Astrocyte of the spinal cord (primary cell): Measurements from ENCODE around the gene ISG15.
A peak's percentile ranks its signal among the peaks of the same experiment; 100 is the strongest.

Source experiments
- DNase-seq: peaks from one replicate; pipeline ENCODE4 v3.0.0; 2011; ENCODE audit warnings: low read depth, low spot score
- H3K4me3 ChIP-seq: 2 replicates; pipeline ENCODE4 v1.5.1; 2011; ENCODE audit warnings: low read depth, mild to moderate bottlenecking, low read length, moderate library complexity
- CTCF ChIP-seq: IDR thresholded peaks from 2 replicates; pipeline ENCODE4 v1.5.1; 2012; ENCODE audit warnings: low read depth, mild to moderate bottlenecking, low read length, inconsistent platforms
- in situ Hi-C: cut with HindIII; loops from 2 replicates; pipeline ENCODE4 v1.10.0; 2017; ENCODE audit warnings: low sequenced_read_pairs

ISG15 gene

GRCh38 chr1:1033009-1033587 is 19.8 kb downstream of the ISG15 start:
- in situ Hi-C loops, result no loop called here
- peak overlapping the region; percentile 15 for H3K4me3 ChIP-seq
- peak; percentile 77 for TF ChIP-seq CTCF
- peak; percentile 72 for DNase-seq

GRCh38 chr1:1033731-1034438 is 20.6 kb downstream of the ISG15 start:
- TF ChIP-seq CTCF, result no peak
- DNase-seq, result no peak
- in situ Hi-C loops, result no loop called here
- H3K4me3 ChIP-seq, result no peak overlapping the region

GRCh38 chr1:1034439-1034781 is 21.1 kb downstream of the ISG15 start:
- in situ Hi-C loops, result no loop called here
- TF ChIP-seq CTCF, result no peak
- no peak for DNase-seq
- H3K4me3 ChIP-seq, result no peak overlapping the region

GRCh38 chr1:1035291-1035943 is 22.1 kb downstream of the ISG15 start:
- no peak for DNase-seq
- in situ Hi-C loops, result no loop called here
- peak; percentile 13 for TF ChIP-seq CTCF
- H3K4me3 ChIP-seq, result no peak overlapping the region

- TF ChIP-seq CTCF, result no peak
- no peak for DNase-seq
- in situ Hi-C loops, result no loop called here
- H3K4me3 ChIP-seq, result no peak overlapping the region
Observed at GRCh38 chr1:1037366-1038327, 24.4 kb downstream of the ISG15 start.

GRCh38 chr1:1038694-1039093 is 25.4 kb downstream of the ISG15 start:
- in situ Hi-C loops, result no loop called here
- no peak for DNase-seq
- no peak for TF ChIP-seq CTCF
- H3K4me3 ChIP-seq, result no peak overlapping the region
